GM19452 (cell line): Measurements from ENCODE around the gene ADK.
A peak's percentile ranks its signal among the peaks of the same experiment; 100 is the strongest.
"Not testable (repeated sequence)": the region's sequence is repeated elsewhere in the genome, so short reads cannot be mapped to it uniquely, and the experiment has no call there.

ENCODE experiments used
- ATAC-seq: cut with Tn5 transposase; IDR thresholded peaks from one replicate; pipeline ENCODE4 v1.9.1; 2021; ENCODE audit not compliant: unreplicated experiment

ADK gene

DNA sequence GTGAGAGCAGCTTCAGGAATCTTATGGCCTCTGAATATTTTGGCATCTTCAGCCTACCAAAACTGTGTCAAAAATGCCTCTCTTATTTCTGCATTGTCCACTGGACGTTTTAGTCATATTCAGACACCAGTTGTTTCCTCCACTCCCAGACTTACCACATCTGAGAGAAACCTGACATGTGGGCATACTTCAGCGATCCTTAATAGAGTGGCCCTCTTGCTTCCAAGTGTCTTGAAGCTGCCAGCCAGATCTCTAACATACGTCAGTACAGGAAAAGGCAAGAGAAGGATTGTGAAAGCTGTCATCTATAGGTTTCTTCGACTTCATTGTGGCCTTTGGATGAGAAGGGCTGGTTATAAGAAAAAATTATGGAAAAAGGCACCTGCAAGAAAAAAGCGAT lies 376.6 kb downstream of the ADK start:
- ATAC-seq = not testable (repeated sequence)

DNA sequence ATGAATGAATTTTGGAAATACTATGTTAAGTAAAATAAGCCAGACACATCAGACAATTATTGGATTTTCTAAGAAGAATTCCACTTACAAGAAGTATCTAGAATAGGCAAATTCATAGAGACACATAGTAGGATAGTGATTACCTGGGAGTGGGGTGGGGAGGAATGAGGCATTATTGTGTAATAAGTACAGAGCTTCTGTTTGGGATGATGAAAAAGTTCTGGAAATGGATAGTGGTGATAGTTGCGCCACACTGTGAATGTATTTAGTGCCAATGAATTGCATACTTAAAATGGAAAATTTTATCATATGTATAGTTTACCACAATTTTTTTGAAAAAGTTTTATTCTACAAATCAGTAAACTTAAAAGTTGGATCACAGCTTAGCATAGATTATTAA lies 378.2 kb downstream of the ADK start:
- ATAC-seq = no peak

DNA sequence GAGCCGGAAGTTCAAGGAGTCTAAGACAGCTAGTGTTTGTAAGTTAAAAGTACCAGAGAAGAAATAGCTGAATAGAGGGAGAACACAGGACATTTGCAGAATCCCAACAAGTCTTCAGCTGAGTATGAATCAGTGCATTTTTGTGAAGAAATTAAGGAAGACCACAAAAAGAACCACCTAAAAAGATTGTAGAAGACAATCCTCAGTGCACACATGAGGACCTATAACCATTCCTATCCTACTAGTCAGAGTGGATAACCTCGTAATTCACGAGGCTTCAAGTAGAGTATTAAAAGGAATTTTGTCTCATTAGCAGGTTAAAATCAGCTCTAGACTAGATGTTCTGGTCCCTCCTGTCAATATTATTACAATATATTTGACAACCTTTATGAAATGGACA lies 380.0 kb downstream of the ADK start:
- no peak for ATAC-seq

DNA sequence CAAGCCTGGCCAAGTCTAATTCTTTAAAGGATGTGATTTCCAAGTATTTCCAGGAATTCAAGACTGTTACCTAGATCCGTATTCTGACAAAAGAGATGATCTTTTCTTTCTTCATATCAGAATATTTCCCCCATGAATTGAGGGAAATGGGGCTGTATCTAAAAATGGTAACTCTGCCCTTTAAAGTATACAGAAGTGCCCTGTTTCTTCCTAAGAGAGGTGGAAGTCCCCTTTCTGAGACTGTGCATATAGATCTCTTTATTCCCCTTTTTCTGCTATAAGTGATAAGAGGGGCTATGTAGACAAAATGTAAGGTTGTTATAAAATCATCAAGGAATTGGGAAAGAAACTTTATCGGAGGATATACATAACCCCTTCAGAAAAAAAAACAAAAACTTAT lies 388.3 kb downstream of the ADK start:
- no peak for ATAC-seq

DNA sequence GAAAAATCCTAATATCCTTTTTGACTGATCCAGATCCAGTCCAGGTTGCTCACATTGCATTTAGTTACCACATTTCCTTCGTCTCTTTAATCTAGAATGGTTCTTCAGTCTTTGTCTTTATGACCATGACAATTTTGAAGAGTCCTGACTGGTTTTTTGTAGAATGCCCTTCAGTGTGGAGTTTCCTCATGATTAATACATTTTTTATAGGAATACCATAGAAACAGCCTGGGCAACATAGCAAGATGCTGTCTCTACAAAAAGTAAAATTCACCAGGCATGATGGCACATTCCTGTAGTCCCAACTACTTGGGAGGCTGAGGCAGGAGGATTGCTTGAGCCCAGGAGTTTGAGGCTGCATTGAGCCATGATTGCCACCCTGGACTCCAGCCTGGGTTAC lies 390.4 kb downstream of the ADK start:
- ATAC-seq = no peak

DNA sequence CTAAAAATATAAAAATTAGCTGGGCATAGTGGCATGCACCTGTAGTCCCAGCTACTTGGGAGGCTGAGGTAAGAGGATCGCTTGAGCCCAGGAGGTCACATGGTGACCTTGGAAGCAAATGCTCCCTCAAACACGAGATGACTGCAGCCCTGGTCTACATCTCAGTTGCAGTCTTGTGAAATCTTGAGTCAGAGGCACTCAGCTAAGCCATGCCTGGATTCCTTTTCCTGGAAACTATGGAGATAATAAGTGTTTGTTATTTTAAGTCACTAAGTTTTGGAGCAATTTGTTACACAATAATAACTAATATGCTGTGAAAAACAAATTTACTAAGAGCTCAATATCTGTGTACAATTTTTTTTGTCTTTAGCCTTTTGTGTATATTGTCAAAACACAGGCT lies 391.1 kb downstream of the ADK start:
- ATAC-seq = no peak

DNA sequence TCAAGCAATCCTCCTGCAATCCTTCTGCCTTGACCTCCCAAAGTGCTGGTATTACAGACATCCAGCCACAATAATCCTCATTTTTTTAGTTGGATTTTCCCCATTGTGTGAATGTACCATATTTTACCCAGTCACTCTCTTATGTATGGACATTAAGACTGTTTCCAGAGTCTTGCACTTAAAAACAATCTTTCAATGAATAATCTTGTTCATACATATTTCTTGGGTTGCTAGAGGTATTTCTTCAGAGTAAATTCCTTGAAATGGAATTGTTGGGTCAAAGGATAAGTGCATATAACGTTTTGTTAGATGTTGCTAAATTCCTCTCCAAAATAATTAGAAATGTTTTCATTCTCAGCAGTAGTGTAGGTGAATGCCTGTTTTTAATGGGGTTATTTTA lies 392.3 kb downstream of the ADK start:
- no peak for ATAC-seq

DNA sequence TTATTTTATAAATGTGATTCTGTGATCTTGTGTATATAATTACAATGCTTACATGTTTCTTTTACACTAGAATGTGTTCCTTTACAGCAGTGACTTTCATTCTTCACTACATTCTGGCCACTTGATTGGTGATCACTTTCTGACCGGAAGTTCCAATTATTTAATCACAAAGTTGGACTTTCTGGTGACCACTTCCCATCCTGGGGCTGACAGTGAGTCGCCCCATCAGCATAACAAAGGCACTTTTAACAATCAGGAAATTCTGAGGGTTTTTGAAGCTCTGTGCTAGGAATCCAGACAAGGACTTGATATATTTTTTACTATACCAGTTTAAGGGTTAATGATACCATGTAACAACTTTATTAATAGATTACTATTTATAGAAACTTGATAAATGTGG lies 393.1 kb downstream of the ADK start:
- ATAC-seq = no peak

DNA sequence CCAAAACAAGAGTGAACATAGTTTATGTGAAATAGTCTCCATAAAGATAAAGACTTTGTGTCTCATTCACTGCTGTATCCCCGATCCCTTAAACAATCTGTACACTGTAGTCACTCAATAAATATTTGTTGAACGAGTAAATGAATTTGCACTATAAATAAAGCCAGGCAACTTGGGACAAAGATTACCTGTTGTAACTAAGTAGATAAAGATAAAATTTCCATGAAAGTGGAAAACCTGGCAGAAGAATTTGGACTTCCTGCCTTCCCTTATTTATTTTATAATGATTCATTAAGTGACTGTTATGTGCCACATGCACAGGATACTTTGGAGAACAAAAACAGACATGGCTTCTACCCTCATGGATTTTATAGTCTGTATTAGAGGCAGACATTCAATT lies 397.7 kb downstream of the ADK start:
- ATAC-seq = no peak

DNA sequence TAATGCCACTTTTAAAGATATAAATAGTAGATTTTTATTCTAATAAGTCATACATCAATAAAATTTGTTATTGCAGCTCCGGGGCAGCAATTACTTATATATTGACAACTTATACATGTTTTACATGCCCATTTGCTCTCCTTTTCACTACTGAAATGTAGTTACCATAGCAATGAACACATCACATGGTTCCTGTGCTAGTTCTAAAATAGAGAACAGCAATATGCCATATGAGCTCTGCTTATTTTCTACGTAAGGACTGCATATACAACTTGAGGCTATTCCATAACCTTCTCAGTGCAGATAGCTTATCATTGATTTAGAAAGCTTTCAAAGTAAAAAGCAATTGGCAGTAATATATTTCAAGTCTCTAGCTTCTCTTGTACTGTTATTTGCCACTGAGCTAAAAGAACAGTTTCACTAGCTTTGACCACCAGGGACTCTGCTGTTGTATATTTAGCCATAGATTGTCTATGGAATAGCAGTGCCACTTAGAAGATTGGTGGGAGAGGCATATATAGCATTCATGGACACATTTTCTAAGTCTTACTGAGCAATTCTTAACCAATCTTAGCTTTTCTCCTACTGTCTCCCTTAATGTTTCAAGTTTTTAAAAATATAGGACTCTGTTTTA lies 405.2 kb downstream of the ADK start:
- no peak for ATAC-seq

DNA sequence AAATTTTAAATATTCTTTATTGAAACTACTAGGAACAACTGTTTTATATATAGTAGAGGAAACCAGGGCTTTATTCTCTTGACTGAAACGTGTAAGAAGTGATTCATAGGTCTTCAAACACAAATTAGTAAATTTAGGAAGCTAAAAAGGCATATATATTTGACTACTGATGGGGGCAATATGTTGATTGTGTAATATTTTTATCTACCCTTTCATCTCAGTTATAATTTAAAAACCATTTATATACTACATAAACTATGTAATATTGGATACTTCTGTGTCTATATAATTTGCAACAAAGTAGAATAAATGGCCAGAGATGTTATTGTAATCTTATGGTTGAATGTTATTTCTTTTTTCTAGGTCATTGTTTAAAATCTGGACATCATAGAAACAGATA lies 406.1 kb downstream of the ADK start:
- ATAC-seq = no peak

DNA sequence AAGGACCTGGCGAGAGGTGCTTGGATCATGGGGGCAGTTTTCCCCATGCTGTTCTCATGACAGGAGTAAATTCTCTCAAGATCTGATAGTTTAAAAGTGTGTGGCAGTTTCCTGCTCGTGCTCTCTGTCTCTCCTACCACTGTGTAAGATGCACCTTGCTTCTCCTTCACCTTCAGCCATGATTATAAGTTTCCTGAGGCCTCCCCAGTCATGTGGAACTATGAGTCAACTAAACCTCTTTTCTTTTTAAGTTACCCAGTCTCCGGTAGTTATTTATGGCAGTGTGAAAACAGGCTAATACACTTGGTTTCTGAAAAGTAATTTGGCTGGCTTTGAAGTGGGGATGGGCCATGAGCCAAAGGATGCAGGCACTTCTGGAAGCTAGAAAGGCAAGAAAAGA lies 407.4 kb downstream of the ADK start:
- ATAC-seq = no peak

DNA sequence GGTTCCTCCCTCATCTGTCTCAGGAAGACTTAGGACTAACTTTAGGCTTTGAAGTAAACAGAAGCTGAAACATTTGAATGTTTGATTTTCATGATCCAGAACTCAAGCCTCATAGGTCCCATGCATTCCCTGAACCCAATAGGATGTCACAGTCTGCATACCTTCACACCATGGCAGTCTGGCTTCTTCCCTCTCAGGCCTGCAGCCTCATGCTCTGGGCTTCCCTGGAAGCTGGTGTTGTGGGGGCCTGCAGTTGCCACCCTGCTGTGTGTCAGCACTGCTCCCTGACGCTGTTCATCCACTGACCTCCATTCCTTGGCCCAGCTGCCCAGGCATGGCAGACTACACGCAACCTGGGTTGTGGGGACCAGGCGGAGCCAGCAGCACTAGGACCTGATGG lies 407.9 kb downstream of the ADK start:
- ATAC-seq = no peak

DNA sequence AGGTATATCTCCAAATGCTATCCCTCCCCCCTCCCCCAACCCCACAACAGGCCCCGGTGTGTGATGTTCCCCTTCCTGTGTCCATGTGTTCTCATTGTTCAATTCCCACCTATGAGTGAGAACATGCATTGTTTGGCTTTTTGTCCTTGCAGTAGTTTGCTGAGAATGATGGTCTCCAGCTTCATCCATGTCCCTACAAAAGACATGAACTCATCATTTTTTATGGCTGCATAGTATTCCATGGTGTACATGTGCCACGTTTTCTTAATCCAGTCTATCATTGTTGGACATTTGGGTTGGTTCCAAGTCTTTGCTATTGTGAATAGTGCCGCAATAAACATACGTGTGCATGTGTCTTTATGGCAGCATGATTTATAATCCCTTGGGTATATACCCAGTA lies 417.9 kb downstream of the ADK start:
- not testable (repeated sequence) for ATAC-seq

DNA sequence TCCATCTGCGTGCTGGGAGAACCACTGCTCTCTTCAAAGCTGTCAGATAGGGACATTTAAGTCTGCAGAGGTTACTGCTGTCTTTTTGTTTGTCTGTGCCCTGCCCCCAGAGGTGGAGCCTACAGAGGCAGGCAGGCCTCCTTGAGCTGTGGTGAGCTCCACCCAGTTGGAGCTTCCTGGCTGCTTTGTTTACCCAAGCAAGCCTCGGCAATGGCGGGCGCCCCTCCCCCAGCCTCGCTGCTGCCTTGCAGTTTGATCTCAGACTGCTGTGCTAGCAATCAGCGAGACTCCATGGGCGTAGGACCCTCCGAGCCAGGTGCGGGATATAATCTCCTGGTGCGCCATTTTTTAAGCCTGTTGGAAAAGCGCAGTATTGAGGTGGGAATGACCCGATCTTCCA lies 422.5 kb downstream of the ADK start:
- not testable (repeated sequence) for ATAC-seq

DNA sequence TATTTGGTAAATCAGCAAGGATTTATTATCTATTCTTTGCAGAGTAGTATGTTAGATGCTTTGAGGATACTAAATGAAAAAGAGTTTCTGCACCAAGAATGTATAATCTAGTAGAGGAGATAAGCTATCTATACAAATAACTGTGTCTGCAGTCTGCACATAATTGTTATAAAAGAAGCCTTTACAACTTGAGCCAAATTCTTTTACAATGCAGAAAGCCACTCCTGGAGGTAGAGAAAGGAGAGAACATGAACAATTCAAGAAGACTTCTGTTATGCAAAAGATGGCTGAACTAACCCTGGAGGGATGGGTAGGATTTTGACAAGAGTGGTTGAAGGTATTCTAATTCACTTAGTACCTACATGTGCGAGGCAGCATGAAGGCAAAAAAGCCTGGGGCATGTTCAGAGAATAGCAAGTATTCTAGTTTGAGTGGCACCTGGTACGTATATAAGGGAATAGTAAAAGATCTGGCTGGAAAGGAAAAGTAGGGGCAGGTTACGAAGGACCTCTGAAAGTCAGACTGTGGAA lies 424.2 kb downstream of the ADK start:
- no peak for ATAC-seq

DNA sequence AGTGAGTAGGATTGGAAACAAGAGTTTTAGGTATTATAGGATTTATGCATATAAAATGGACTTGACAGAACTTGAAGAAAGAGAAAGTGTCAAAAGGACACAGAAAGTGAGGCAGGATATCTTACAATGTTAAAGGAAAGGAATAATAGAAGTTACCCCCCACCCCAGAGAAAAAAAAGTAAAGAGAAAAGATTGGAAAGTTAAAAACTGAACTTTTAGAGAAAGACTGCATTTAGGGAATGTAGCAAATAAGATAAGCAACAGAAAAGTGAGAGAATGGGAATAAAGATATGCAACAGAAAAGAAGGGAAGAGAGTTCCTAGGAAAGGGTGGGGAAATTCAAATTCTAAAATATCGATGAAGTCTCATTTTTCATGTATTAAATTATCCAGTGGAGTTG lies 424.9 kb downstream of the ADK start:
- no peak for ATAC-seq

DNA sequence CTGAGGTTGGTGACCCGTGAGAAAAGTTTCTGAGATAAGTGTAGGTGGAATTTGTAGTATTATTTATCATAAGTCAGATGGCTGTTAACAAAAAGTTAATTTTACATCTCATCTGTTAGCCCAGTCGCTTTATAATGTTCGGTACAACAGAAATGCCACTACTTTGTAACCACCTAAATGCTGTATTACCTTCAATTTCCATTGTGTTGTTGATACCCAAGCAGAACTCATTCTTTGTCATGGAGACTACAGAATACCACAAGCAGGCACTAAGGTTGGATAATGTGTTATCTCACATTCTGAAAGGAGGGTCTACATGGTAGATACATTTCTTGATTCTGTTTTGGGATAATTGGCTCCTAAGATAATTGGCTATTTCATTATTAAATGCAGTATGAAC lies 425.6 kb downstream of the ADK start:
- no peak for ATAC-seq

DNA sequence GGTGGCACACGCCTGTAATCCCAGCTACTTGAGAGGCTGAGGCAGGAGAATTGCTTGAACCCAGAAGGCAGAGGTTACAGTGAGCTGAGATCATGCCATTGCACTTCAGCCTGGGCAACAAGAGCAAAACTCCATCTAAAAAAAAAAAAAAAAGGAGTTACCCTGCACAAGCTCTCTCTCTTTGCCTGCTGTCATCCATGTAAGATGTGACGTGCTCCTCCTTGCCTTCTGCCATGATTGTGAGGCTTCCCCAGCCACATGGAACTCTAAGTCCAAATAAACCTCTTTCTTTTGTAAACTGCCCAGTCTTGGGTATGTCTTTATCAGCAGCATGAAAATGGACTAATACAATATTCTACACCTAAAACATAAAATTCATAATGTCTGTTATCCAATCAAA lies 429.4 kb downstream of the ADK start:
- not testable (repeated sequence) for ATAC-seq

DNA sequence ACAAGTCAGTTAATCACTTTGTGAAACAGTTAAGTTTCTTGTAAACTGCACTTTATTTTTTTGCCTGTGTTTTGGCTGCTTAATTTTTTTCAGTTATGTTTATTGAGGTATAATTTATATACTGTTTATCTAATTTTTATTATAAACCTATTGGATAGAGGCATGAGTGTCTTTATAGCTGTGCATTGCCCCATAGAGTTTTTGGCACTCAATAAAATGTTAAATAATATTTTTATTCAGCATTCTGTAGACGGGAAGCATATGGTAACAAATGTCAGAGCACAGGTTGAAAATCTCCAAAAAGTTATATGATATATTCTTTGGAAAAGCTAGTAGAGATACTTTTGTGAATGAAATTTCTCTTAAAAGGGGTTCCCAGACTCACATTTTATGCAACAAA lies 431.5 kb downstream of the ADK start:
- no peak for ATAC-seq

DNA sequence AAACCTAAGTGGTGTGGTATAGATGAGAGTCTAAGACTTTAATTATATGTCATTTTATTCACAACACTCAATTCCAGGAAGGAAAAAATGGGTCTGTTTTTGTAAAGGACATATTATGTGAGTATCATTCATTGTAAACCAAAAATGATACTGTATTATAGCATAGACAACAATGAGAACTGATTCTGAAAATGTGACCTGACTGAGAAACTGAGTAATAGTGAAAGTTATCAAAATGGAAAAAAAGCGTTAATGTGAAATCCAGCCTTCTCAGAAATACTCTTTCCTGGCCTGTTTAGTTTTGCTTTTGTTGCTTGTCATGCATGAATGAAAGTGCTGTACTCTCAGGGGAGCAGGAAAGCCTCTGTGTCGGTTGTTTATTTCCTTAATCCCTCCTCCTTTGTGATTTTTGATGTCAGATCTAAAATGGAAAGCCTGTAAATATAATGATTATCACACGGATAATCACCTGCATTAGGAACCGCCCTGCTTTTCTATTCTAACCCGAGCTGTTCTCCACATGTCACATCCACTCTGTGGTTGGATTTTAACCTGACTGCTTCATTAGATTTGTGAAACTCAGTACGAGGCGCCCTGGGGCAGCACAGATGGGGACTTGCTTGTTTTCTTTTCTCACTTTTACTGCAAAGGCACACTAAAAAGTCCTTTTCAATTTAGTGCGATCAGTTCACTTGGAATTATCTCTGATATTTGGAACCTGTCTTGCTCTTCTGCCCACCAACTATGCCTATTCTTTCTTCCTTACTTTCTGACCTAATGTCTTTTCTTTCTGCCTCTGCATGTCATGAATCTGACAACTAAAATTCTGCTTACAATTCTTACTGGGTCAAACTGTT lies 434.4 kb downstream of the ADK start:
- ATAC-seq = peak; percentile 70

DNA sequence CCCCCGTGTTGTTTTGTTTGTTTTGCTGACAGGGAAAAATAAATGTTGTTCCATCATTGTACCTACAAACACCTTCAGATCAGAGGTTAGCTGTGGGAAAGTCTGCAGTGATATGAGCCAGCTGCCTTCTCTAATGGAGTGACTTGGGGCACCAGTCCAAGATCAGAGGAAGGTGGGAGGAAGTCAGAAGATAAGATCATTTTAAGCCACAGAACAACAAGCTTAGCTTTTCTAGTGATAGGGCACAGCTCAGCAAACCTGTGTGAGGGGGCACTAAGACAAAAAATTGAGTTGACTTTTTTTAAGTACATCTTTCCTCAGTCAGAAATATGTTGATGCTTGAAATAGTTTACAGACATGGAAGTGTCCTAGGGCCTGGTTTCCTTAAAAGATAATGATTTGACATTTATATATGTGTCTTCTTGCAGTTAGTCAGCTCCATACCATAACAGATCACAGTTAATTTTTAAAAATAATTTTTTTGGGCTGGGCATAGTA lies 435.1 kb downstream of the ADK start:
- ATAC-seq = no peak
